Tibial nerve (tissue), 4 donors: Measurements from ENCODE around the gene MLEC.

ENCODE experiments used
- EP300 ChIP-seq, 2 donors: sonication (generic); formaldehyde crosslinking; IDR thresholded peaks; one replicate each; pipeline ENCODE4 v1.6.1; 2017; ENCODE audit warnings: antibody characterized with exemption in 2 of 2, mild to moderate bottlenecking in 1 of 2
- TF ChIP-seq, protein P1 (sequence below), 5 experiments: fragments of 200-600 bp in 3 of 5; fragments of 450-650 bp in 2 of 5; sonication (generic) in 3 of 5; IDR thresholded peaks; one replicate each; pipeline ENCODE4 v1.5.1; 2016 to 2019; ENCODE audit warnings: antibody characterized with exemption in 5 of 5, mild to moderate bottlenecking in 3 of 5, moderate library complexity in 2 of 5

- TF ChIP-seq, protein P1, sequence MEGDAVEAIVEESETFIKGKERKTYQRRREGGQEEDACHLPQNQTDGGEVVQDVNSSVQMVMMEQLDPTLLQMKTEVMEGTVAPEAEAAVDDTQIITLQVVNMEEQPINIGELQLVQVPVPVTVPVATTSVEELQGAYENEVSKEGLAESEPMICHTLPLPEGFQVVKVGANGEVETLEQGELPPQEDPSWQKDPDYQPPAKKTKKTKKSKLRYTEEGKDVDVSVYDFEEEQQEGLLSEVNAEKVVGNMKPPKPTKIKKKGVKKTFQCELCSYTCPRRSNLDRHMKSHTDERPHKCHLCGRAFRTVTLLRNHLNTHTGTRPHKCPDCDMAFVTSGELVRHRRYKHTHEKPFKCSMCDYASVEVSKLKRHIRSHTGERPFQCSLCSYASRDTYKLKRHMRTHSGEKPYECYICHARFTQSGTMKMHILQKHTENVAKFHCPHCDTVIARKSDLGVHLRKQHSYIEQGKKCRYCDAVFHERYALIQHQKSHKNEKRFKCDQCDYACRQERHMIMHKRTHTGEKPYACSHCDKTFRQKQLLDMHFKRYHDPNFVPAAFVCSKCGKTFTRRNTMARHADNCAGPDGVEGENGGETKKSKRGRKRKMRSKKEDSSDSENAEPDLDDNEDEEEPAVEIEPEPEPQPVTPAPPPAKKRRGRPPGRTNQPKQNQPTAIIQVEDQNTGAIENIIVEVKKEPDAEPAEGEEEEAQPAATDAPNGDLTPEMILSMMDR (IDR thresholded peaks at IDR 0.05), result no peak
- TF ChIP-seq EP300 (IDR thresholded peaks at IDR 0.05), result no peak
These were observed 4.0 kb downstream of the MLEC start for GRCh38 chr12:120690978-120691377.
